ENCODE data around the gene PMM1. TPM values are rescaled to one million over a fixed set of nuclear protein-coding genes. Genes with fewer than 3 reads are reported as not detected.
"Not testable (repeated sequence)": the region's sequence is repeated elsewhere in the genome, so short reads cannot be mapped to it uniquely, and the experiment has no call there.

PMM1 gene
- total and polyA plus RNA-seq, 2 donors (not counting 3 experiments of a cell fraction or from before 2014, with no cell fraction given), result 14.6 to 31.7 TPM

GRCh38 chr22:41595703-41596102 is 6.1 kb upstream of the PMM1 start:
- POLR2A ChIA-PET, result no interaction called here
- Histone ChIP-seq H3K36me3 (ENCODE audit: control insufficient read depth in 2 of 2, extremely low read depth in 1 of 2, insufficient read depth in 2 of 2, low read length in 2 of 2) (peaks cover 3 to 5% of the 10 kb centered on the region in 2 experiments), H3K9me1 (replicated peaks; ENCODE audit: control insufficient read depth, extremely low read depth, insufficient read depth, low read length) (no peaks in the 10 kb centered on the region), H3K9me3 (replicated peaks; ENCODE audit: control insufficient read depth, insufficient read depth, low read length) (no peaks in the 10 kb centered on the region), H2AFZ (ENCODE audit: low read depth, low read length) (no peak overlapping the region), H3K9ac (replicated peaks; ENCODE audit: extremely low read depth, insufficient read depth, low read length) (no peak overlapping the region), H3K4me2 (ENCODE audit: insufficient read depth, low read length) (no peak overlapping the region), H3K27ac (ENCODE audit: insufficient read depth, low read depth, low read length) (no peak overlapping the region), H3K79me2 (ENCODE audit: control insufficient read depth, insufficient read depth, low read length) (no peaks in the 10 kb centered on the region), H3K4me1 (ENCODE audit: control insufficient read depth, extremely low read depth, insufficient read depth, low read length) (peaks cover 15% of the 10 kb centered on the region), H4K20me1 (replicated peaks; ENCODE audit: control insufficient read depth, extremely low read depth, insufficient read depth, low read length) (no peaks in the 10 kb centered on the region), H3K4me3 (replicated peaks in 1 of 3; ENCODE audit: insufficient read depth in 1 of 3, low read depth in 1 of 3, low read length in 3 of 3) (no peak overlapping the region), H3K27me3 (ENCODE audit: control insufficient read depth in 2 of 2, insufficient read depth in 2 of 2, low read length in 2 of 2) (no peaks in the 10 kb centered on the region)
- intact Hi-C loops (cut with micrococcal nuclease), result no loop called here
- FAIRE-seq, result peak; percentile 15
- dilution Hi-C loops (cut with MboI; ENCODE audit: extremely low pct_ligation_motif_present, low sequenced_read_pairs), result no loop called here
- CTCF ChIA-PET, result interaction anchor here (1.4 kb wide), 1 partner anchor 192 kb away, joined by 7 read pairs; no protein-coding TSS in a partner anchor
- no peak for DNase-seq (ENCODE audit: low read depth, low spot score)
- no TSS peak for BruUV-seq (replicated peaks)
- TF ChIP-seq GATA2 (IDR thresholded peaks at IDR 0.05; ENCODE audit: insufficient read depth, insufficient read length, low read depth, low read length), result no peak

GRCh38 chr22:41593336-41593960 is 3.8 kb upstream of the PMM1 start:
- dilution Hi-C loops (cut with MboI; ENCODE audit: extremely low pct_ligation_motif_present, low sequenced_read_pairs), result not testable (repeated sequence)

More at GRCh38 chr22:41593336-41593960, 3.8 kb upstream of the PMM1 start:
- H2AFZ ChIP-seq (ENCODE audit: low read depth, low read length); H3K9ac ChIP-seq (replicated peaks; ENCODE audit: extremely low read depth, insufficient read depth, low read length); H3K36me3 ChIP-seq (ENCODE audit: control insufficient read depth in 2 of 2, extremely low read depth in 1 of 2, insufficient read depth in 2 of 2, low read length in 2 of 2); DNase-seq (ENCODE audit: low read depth, low spot score); H4K20me1 ChIP-seq (replicated peaks; ENCODE audit: control insufficient read depth, extremely low read depth, insufficient read depth, low read length); H3K79me2 ChIP-seq (ENCODE audit: control insufficient read depth, insufficient read depth, low read length); H3K27me3 ChIP-seq (ENCODE audit: control insufficient read depth in 2 of 2, insufficient read depth in 2 of 2, low read length in 2 of 2); H3K4me2 ChIP-seq (ENCODE audit: insufficient read depth, low read length); H3K9me1 ChIP-seq (replicated peaks; ENCODE audit: control insufficient read depth, extremely low read depth, insufficient read depth, low read length); intact Hi-C loops (cut with micrococcal nuclease); FAIRE-seq; BruUV-seq (replicated peaks); H3K27ac ChIP-seq (ENCODE audit: insufficient read depth, low read depth, low read length); H3K4me3 ChIP-seq (replicated peaks in 1 of 3; ENCODE audit: insufficient read depth in 1 of 3, low read depth in 1 of 3, low read length in 3 of 3); H3K9me3 ChIP-seq (replicated peaks; ENCODE audit: control insufficient read depth, insufficient read depth, low read length); POLR2A ChIA-PET: not testable (repeated sequence)
- CTCF ChIA-PET, result interaction anchor here (0.8 to 1.4 kb wide), 3 partner anchors 12 to 76 kb away, joined by 3 to 4 read pairs (median 3); no protein-coding TSS in a partner anchor
- peaks cover 17% of the 10 kb centered on the region for H3K4me1 ChIP-seq (ENCODE audit: control insufficient read depth, extremely low read depth, insufficient read depth, low read length)

Measured in endothelial cell of umbilical vein (primary cell).